ENCODE measurements around the gene CPOX.

The CPOX gene

GRCh38 chr3:98540346-98540745 is 53.1 kb downstream of the CPOX start:
- no peak for TF ChIP-seq CTCF (conservative IDR thresholded peaks at IDR 0.05; ENCODE audit: low read depth, low read length)
- DNase-seq (ENCODE audit: low read depth), result no peak
- no peak overlapping the region for H3K4me3 ChIP-seq (ENCODE audit: low read length)

DNA sequence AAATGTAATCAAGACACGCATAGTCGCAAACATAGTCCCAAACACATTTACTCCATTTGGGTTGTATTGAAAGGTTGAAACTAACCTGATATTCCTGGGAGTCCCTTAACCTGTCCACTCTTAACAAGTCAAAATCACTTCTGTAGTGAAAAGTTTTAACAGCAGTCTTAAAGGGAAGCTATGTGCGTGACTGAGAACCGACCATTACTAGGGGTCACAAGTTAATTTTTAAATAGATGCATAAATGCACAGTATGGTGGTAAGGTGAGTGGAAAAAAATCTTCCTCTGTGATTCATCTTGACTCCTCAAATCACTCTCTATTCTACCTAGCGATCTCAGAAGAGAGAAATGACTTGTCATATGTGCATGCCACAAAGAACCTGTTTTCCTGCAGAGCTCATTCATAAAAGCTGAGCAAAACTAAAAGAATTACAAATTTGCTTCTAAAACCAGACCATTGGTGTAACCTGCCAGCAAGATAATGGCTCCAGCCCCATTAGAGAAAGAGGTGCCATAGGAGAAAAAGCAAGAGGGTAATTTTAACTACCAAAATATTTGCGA is 56.9 kb downstream of the CPOX start:
- no peak for DNase-seq (ENCODE audit: low read depth)
- no peak for TF ChIP-seq CTCF (conservative IDR thresholded peaks at IDR 0.05; ENCODE audit: low read depth, low read length)
- H3K4me3 ChIP-seq (ENCODE audit: low read length), result no peak overlapping the region

DNA sequence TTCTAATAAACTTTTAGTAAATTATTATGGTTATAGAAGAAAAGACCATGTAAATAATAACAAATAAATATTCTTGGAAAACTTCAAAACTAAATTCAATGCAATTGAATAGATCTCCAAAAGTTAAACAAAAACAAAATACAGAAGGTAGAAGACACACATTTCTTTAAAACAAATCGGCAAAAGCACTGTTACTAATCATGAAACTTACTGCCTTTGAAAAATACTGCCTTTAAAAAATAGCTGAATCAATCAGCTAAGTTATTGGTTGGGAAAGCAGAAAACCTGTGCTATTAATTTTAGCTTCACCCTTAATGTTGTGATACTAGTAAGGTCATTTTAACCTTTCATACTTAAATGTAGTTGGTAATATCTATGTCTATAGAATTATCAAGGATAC is 58.7 kb downstream of the CPOX start:
- no peak overlapping the region for H3K4me3 ChIP-seq (ENCODE audit: low read length)
- TF ChIP-seq CTCF (conservative IDR thresholded peaks at IDR 0.05; ENCODE audit: low read depth, low read length), result no peak
- no peak for DNase-seq (ENCODE audit: low read depth)

DNA sequence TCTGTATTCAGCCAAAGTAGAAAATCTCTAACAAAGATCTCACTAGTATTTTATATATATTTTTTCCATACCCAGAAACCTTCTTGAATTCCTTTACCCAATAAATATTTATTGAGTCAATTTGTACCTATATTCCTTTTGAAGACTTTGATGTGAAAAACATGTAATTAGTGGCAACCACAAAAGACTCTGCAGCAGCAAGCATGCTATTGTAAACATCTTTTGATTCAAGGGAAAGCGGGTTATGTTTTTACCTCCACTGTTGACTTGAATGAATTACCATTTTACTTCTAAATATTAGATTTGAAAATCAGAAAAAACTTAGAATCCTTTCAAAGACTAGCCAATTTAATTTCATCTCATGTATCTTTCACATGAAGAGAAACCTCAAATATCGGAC is 59.2 kb downstream of the CPOX start:
- TF ChIP-seq CTCF (conservative IDR thresholded peaks at IDR 0.05; ENCODE audit: low read depth, low read length), result no peak
- no peak overlapping the region for H3K4me3 ChIP-seq (ENCODE audit: low read length)
- no peak for DNase-seq (ENCODE audit: low read depth)

DNA sequence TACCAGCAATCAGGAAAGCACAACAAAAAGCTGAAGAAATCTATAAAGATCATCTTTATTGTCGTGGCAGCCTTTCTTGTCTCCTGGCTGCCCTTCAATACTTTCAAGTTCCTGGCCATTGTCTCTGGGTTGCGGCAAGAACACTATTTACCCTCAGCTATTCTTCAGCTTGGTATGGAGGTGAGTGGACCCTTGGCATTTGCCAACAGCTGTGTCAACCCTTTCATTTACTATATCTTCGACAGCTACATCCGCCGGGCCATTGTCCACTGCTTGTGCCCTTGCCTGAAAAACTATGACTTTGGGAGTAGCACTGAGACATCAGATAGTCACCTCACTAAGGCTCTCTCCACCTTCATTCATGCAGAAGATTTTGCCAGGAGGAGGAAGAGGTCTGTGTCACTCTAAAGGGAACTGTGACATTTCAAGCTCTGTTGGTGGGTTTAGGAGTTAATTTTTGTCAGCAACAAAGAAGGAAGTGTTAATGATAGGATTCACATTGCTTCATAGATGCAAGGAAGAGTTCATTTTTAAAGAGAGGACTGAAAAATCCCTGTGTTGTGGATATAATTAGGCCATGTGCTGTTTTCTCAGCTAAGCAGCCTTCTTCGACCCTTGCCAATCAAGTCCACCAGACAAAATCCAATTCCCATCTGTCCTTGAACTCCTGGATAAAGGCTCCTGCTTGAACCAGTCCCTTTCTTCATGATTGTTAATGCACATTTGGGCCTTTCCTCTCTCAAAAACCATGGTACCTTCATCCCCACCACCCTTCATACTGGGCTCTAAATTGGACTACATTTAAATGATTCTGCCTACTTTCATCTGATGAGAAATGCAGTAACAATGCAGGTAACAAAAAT is 60.5 kb downstream of the CPOX start:
- no peak for DNase-seq (ENCODE audit: low read depth)
- no peak for TF ChIP-seq CTCF (conservative IDR thresholded peaks at IDR 0.05; ENCODE audit: low read depth, low read length)
- no peak overlapping the region for H3K4me3 ChIP-seq (ENCODE audit: low read length)

GRCh38 chr3:98532275-98532637 is 61.2 kb downstream of the CPOX start:
- no peak for DNase-seq (ENCODE audit: low read depth)
- no peak overlapping the region for H3K4me3 ChIP-seq (ENCODE audit: low read length)
- TF ChIP-seq CTCF (conservative IDR thresholded peaks at IDR 0.05; ENCODE audit: low read depth, low read length), result no peak
